NB4 (cell line): Measurements from ENCODE around the gene DRG2.
A peak's percentile ranks its signal among the peaks of the same experiment; 100 is the strongest.

Source experiments
- DNase-seq: peaks from one replicate; pipeline ENCODE4 v3.0.0; 2010; ENCODE audit warnings: low read depth
- H3K4me3 ChIP-seq: one replicate; pipeline ENCODE4 v1.5.1; 2011; ENCODE audit warnings: mild to moderate bottlenecking, low read depth, low read length, moderate library complexity
- MYC ChIP-seq: IDR thresholded peaks from 2 replicates; pipeline ENCODE4 v1.6.1; 2011; ENCODE audit warnings: low read depth, low read length
- POLR2A ChIP-seq: IDR thresholded peaks from 2 replicates; pipeline ENCODE4 v1.6.1; 2011; ENCODE audit warnings: mild to moderate bottlenecking; ENCODE audit not compliant: insufficient read length; ENCODE audit errors: extremely low read depth
- TF ChIP-seq, protein P1 (sequence below): IDR thresholded peaks from one replicate; pipeline ENCODE4 v1.5.1; 2012; ENCODE audit warnings: low read depth, low read length
- TF ChIP-seq, protein P2 (sequence below): IDR thresholded peaks from 2 replicates; pipeline ENCODE4 v1.6.1; 2011; ENCODE audit warnings: low read depth, low read length

Gene DRG2

DNA sequence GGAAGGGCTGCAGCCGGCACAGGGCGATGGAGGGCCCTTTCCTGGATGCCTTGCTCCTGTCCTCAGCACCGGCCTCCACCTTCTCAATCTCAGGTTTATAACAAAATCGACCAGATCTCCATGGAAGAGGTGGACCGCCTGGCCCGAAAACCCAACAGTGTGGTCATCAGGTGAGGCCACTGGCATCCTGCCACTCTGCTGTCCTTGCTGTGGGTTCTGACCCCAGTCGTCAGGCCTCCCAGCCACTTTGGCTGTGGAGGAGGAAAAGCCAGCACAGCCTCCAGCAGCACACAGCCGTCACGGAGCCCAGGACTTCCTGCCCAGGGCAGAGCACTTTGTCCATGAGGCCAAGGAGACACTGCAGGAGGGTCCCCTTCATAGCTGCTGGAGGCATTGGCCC, 14.1 kb downstream of the DRG2 start:
- TF ChIP-seq MYC (no peak), POLR2A (no peak)
- TF ChIP-seq, protein P1, sequence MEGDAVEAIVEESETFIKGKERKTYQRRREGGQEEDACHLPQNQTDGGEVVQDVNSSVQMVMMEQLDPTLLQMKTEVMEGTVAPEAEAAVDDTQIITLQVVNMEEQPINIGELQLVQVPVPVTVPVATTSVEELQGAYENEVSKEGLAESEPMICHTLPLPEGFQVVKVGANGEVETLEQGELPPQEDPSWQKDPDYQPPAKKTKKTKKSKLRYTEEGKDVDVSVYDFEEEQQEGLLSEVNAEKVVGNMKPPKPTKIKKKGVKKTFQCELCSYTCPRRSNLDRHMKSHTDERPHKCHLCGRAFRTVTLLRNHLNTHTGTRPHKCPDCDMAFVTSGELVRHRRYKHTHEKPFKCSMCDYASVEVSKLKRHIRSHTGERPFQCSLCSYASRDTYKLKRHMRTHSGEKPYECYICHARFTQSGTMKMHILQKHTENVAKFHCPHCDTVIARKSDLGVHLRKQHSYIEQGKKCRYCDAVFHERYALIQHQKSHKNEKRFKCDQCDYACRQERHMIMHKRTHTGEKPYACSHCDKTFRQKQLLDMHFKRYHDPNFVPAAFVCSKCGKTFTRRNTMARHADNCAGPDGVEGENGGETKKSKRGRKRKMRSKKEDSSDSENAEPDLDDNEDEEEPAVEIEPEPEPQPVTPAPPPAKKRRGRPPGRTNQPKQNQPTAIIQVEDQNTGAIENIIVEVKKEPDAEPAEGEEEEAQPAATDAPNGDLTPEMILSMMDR = no peak
- TF ChIP-seq, protein P2, sequence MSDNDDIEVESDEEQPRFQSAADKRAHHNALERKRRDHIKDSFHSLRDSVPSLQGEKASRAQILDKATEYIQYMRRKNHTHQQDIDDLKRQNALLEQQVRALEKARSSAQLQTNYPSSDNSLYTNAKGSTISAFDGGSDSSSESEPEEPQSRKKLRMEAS = no peak
- no peak for DNase-seq

DNA sequence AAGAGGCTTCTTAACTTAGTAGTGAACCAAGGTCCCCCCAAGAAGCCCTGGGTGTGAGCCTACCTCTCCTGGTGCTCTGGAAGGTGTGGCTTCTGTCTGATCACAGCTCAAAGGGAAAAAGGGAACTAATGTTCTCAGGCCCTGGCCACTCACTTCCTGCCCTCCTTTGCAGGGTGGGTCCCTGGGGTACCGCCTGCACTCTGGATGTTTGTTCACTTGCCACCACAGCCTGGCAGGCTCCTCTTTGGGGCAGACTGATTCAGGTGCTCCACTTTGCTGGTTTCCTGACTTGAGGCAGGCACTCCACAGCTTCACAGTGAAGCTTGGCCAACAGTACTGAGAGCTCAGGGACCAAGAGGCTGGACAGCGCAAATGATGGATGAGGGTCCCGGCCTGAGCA, 14.9 kb downstream of the DRG2 start:
- peak; percentile 96 for DNase-seq
- H3K4me3 ChIP-seq = no peak overlapping the region
- TF ChIP-seq, protein P1 = no peak

More for the DNA sequence above, 14.1 kb downstream of the DRG2 start:
- H3K4me3 ChIP-seq = no peak overlapping the region

DNA sequence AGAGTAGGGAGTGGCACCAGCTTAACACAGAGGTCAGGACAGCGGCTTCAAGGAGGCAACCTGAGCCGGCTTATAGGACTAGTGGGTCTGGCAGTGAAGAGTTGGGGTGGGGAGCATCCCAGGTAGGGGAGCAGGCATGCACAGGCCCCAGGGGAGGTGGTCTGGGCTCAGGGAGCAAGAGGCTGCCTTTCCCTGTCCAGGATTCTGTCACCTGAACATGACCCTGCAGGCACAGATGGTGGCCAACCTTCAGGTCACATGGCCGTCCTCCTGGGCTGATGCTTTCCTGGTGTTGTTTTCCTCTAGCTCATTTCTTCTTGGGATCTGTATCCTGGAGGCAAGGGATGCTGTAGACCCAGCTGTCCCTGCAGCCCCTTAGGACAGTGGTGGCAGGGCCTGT, 17.3 kb downstream of the DRG2 start:
- DNase-seq = no peak
- TF ChIP-seq MYC (no peak), POLR2A (no peak)
- TF ChIP-seq, protein P1 = no peak
- TF ChIP-seq, protein P2 = no peak
- H3K4me3 ChIP-seq = no peak overlapping the region

DNA sequence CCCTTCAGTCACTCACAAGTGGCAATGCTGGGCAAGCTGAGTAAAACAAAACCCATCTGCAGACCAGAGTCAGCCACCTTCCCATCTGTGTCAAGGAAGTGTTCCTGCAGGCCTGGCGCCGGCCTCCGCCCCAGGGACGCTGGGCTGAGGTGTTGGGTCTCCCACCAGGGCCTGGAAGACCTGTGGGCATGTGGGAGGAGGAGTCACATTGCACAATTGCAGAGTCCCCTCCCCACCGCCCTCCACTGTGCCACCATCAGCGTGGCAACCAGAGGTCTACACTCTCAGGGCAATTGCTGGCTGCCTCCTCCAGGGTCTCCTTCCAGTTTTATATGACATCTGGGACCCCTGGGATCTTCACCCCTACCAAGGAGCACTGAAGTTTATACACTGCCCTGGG, 17.8 kb downstream of the DRG2 start:
- no peak for DNase-seq
- no peak overlapping the region for H3K4me3 ChIP-seq
- no peak for TF ChIP-seq MYC
- TF ChIP-seq, protein P1 = no peak
- TF ChIP-seq, protein P2 = no peak
- TF ChIP-seq POLR2A = no peak

DNA sequence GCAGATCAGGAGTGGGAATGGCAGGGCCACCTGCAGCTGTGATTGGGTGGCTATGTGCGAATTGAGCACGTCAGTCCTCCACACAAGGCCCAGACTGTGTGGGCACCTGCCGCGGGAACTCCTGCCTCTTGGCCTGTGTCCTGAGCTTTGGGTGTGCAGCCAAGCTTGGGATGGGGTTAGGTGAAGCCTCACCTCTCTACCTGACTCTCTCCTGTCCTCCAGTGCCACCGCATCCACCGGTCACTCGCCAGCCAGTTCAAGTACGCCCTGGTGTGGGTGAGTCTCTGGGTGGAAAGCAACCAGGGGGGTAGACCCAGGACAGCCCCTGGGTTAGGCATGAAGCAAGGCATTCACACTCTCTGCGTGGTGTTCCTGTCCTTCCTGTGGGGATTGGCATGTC, 18.5 kb downstream of the DRG2 start:
- no peak for TF ChIP-seq MYC
- TF ChIP-seq, protein P2 = no peak
- TF ChIP-seq POLR2A = no peak
- TF ChIP-seq, protein P1 = no peak
- no peak overlapping the region for H3K4me3 ChIP-seq
- DNase-seq = no peak

DNA sequence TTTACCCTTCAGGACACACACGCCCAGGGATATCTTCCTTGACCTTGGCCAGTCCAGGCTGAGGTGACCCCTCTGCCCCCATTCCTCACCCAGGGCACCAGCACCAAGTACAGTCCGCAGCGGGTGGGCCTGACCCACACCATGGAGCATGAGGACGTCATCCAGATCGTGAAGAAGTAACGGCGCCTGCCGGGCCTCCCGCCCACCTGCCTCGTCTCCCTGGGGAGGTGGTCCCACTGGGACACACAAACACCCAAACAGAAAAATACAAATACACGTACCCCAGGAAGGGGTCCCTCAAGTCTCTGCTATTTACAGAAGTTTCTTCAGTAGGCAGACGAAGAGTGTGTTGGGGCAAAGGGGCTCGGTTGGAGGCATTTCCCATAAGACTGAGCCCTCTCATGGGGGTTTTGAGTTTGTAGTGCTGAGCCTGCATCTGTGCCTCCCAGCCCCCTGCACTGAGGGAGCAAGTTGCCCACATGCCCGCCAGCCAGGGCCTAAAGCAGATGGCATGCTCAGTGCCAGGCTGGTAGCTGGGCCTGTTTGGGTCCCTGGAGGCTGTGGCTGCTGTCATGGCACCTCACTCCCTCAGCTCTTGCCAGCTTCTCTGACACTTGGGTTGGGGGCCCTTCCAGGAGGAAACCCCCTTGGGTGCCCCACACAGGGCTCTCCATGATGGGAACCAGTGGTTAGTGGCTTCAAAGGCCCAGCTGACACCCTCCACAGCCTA, 19.5 kb downstream of the DRG2 start:
- DNase-seq = no peak
- no peak overlapping the region for H3K4me3 ChIP-seq
- TF ChIP-seq, protein P2 = no peak
- no peak for TF ChIP-seq MYC
- TF ChIP-seq POLR2A = no peak
